ENCODE data around the gene CDH13.

GRCh38 chr16:83021746-83022145 is 395.0 kb downstream of the CDH13 start:
- TF ChIP-seq CTCF (conservative IDR thresholded peaks at IDR 0.05), result no peak
- no peak for TF ChIP-seq ZFX (IDR thresholded peaks at IDR 0.05)
